Measurements from ENCODE around the gene MRTFB.

Gene MRTFB

GRCh38 chr16:14088155-14088753 lies 17.1 kb downstream of the MRTFB start:
- Histone ChIP-seq H3K27me3 (ENCODE audit: control insufficient read depth, insufficient read depth, low read length) (no peaks in the 10 kb centered on the region), H3K4me3 (ENCODE audit: low read length) (no peak overlapping the region), H3K9me3 (ENCODE audit: control insufficient read depth, insufficient read depth, low read length) (no peaks in the 10 kb centered on the region), H3K27ac (ENCODE audit: low read length) (no peak overlapping the region), H3K36me3 (ENCODE audit: control insufficient read depth, insufficient read depth, low read length) (no peaks in the 10 kb centered on the region), H3K4me1 (ENCODE audit: control insufficient read depth, insufficient read depth, low read length) (peaks cover 1% of the 10 kb centered on the region; the same call in 1 of the 2 replicates)
- no CpG with 5 or more reads among the region's 6 CpGs for WGBS (ENCODE audit: insufficient coverage, insufficient read length)
- no peak for DNase-seq (ENCODE audit: low read depth, low spot score)

DNA sequence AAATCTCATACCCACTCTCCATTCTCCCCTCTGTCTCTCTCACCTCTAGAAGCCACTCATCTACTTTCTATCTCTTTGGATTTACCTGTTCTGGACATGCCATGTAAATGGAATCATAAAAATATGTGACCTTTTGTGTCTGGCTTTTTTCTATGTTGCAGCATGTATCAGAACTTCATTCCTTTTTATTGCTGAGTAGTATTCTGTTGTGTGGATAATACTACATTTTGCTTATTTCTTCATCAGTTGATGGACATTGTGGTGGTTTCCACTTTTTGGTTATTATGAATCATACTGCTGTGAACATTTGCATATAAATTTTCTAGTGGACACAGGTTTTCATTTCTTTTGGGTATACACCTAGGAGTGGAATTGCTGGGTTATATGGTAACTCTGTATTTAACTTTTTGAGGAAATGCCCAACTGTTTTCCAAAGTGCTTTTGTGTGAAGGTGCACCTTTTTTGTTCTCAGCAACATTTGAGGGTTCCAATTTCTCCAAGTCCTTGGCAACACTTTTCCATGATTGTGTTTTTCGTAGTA lies 18.2 kb downstream of the MRTFB start:
- Histone ChIP-seq H3K4me3 (ENCODE audit: low read length) (no peak overlapping the region), H3K27ac (ENCODE audit: low read length) (no peak overlapping the region), H3K36me3 (ENCODE audit: control insufficient read depth, insufficient read depth, low read length) (no peaks in the 10 kb centered on the region), H3K4me1 (ENCODE audit: control insufficient read depth, insufficient read depth, low read length) (peaks cover 1% of the 10 kb centered on the region; the same call in 1 of the 2 replicates), H3K27me3 (ENCODE audit: control insufficient read depth, insufficient read depth, low read length) (no peaks in the 10 kb centered on the region), H3K9me3 (ENCODE audit: control insufficient read depth, insufficient read depth, low read length) (no peaks in the 10 kb centered on the region)
- WGBS (ENCODE audit: insufficient coverage, insufficient read length) = no CpG with 5 or more reads among the region's 1 CpG
- no peak for DNase-seq (ENCODE audit: low read depth, low spot score)

GRCh38 chr16:14092561-14092960 lies 21.4 kb downstream of the MRTFB start:
- peaks cover 1% of the 10 kb centered on the region for H3K4me1 ChIP-seq (ENCODE audit: control insufficient read depth, insufficient read depth, low read length)
- no peaks in the 10 kb centered on the region for H3K27me3 ChIP-seq (ENCODE audit: control insufficient read depth, insufficient read depth, low read length)
- H3K27ac ChIP-seq (ENCODE audit: low read length) = no peak overlapping the region
- DNase-seq (ENCODE audit: low read depth, low spot score) = no peak
- H3K9me3 ChIP-seq (ENCODE audit: control insufficient read depth, insufficient read depth, low read length) = no peaks in the 10 kb centered on the region
- no peaks in the 10 kb centered on the region for H3K36me3 ChIP-seq (ENCODE audit: control insufficient read depth, insufficient read depth, low read length)
- H3K4me3 ChIP-seq (ENCODE audit: low read length) = no peak overlapping the region

DNA sequence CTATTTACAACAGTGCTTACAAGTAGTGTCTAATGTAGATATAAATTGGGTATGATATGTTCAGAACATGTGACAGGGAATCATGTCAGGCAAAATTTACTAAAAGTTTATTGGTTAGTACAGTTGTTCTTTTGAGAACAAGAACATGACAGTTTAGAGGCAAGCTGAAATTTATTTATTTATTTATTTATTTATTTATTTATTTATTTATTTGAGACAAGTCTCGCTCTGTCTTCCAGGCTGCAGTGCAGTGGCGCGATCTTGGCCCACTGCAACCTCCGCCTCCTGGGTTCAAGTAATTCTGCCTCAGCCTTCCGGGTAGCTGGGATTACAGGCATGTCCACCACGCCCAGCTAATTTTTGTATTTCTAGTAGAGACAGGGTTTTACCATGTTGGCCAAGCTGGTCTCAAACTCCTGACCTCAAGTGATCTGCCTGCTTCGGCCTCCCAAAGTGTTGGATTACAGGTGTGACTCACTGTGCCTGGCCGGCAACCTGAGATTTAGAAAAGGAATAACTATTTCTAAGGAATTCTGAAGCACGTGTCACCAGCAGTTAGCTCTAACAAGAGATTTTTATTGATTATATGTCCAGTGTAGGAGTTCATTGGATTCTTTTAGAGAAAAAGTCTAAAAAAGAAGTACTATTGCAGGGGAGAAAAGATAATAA lies 24.9 kb downstream of the MRTFB start:
- no peaks in the 10 kb centered on the region; the same call in 1 of the 2 replicates for H3K4me1 ChIP-seq (ENCODE audit: control insufficient read depth, insufficient read depth, low read length)
- no peaks in the 10 kb centered on the region for H3K9me3 ChIP-seq (ENCODE audit: control insufficient read depth, insufficient read depth, low read length)
- no peak overlapping the region for H3K27ac ChIP-seq (ENCODE audit: low read length)
- no peak for DNase-seq (ENCODE audit: low read depth, low spot score)
- WGBS (ENCODE audit: insufficient coverage, insufficient read length) = no CpG with 5 or more reads among the region's 9 CpGs
- no peak overlapping the region for H3K4me3 ChIP-seq (ENCODE audit: low read length)
- H3K36me3 ChIP-seq (ENCODE audit: control insufficient read depth, insufficient read depth, low read length) = no peaks in the 10 kb centered on the region
- no peaks in the 10 kb centered on the region for H3K27me3 ChIP-seq (ENCODE audit: control insufficient read depth, insufficient read depth, low read length)

DNA sequence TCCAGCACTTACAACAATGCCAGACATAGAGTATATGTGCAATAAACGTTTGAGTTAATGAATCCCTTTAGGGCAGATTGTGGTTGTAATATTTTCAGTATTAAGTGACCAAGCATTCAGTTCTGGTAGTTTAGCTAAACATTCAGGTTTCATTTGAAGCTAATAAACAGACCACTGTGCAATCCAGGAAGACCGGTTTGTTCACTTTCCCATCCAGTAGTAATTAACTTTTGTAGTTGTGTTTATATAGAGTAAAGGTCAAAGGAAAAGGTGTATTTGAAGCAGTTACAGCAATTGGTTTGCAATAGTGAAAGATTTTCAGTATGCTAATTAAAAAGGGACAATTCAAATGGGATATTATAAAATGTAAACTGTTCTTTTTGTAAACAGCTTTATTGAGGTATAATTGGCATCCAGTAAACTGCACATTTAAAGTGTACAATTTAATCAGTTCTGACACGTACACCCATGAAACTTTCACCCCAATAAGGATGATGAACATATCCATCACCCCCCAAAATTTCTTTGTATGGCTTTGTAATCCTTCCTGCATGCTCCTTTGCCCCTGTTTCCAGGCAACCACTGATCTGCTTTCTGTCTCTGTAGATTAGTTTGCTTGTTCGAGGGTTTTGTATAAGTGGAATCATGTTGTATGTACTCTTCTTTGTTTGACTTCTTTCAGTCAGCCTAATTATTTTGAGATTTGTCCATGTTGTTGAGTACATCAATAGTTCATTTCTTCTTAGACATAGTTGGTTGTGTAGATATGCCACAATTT lies 26.3 kb downstream of the MRTFB start:
- no peak overlapping the region for H3K4me3 ChIP-seq (ENCODE audit: low read length)
- H3K27me3 ChIP-seq (ENCODE audit: control insufficient read depth, insufficient read depth, low read length) = no peaks in the 10 kb centered on the region
- no CpG with 5 or more reads among the region's 4 CpGs for WGBS (ENCODE audit: insufficient coverage, insufficient read length)
- H3K9me3 ChIP-seq (ENCODE audit: control insufficient read depth, insufficient read depth, low read length) = no peaks in the 10 kb centered on the region
- DNase-seq (ENCODE audit: low read depth, low spot score) = no peak
- no peaks in the 10 kb centered on the region; the same call in 1 of the 2 replicates for H3K4me1 ChIP-seq (ENCODE audit: control insufficient read depth, insufficient read depth, low read length)
- no peak overlapping the region for H3K27ac ChIP-seq (ENCODE audit: low read length)
- no peaks in the 10 kb centered on the region for H3K36me3 ChIP-seq (ENCODE audit: control insufficient read depth, insufficient read depth, low read length)

DNA sequence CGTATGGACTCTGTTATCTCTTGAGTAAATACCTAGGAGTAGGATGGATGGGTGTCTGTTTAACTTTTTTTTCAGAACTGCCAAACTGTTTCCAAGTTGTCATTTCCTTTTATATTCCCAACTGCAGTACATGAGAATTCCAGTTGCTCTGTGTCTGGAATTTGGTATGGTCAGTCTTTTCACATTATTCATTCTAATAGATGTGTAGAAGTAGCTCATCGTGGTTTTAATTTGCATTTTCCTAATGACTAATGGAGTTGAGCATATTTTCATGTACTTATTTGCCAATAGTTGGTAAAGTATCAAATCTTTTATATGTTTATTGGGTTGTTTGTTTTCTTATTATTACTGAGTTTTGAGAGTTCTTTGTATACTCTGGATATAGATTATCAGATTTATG lies 27.0 kb downstream of the MRTFB start:
- no peak for DNase-seq (ENCODE audit: low read depth, low spot score)
- Histone ChIP-seq H3K36me3 (ENCODE audit: control insufficient read depth, insufficient read depth, low read length) (no peaks in the 10 kb centered on the region), H3K9me3 (ENCODE audit: control insufficient read depth, insufficient read depth, low read length) (no peaks in the 10 kb centered on the region), H3K4me3 (ENCODE audit: low read length) (no peak overlapping the region), H3K27ac (ENCODE audit: low read length) (no peak overlapping the region), H3K4me1 (ENCODE audit: control insufficient read depth, insufficient read depth, low read length) (no peaks in the 10 kb centered on the region; the same call in 1 of the 2 replicates), H3K27me3 (ENCODE audit: control insufficient read depth, insufficient read depth, low read length) (no peaks in the 10 kb centered on the region)
- no CpG with 5 or more reads among the region's 2 CpGs for WGBS (ENCODE audit: insufficient coverage, insufficient read length)

- Histone ChIP-seq H3K36me3 (ENCODE audit: control insufficient read depth, insufficient read depth, low read length) (no peaks in the 10 kb centered on the region), H3K4me3 (ENCODE audit: low read length) (no peak overlapping the region), H3K27ac (ENCODE audit: low read length) (no peak overlapping the region), H3K9me3 (ENCODE audit: control insufficient read depth, insufficient read depth, low read length) (no peaks in the 10 kb centered on the region), H3K4me1 (ENCODE audit: control insufficient read depth, insufficient read depth, low read length) (no peaks in the 10 kb centered on the region), H3K27me3 (ENCODE audit: control insufficient read depth, insufficient read depth, low read length) (no peaks in the 10 kb centered on the region)
- WGBS (ENCODE audit: insufficient coverage, insufficient read length) = no CpG with 5 or more reads among the region's 2 CpGs
- DNase-seq (ENCODE audit: low read depth, low spot score) = no peak
These were observed 29.7 kb downstream of the MRTFB start for GRCh38 chr16:14100825-14101224.

GRCh38 chr16:14101415-14101814 lies 30.3 kb downstream of the MRTFB start:
- Histone ChIP-seq H3K27ac (ENCODE audit: low read length) (no peak overlapping the region), H3K36me3 (ENCODE audit: control insufficient read depth, insufficient read depth, low read length) (no peaks in the 10 kb centered on the region), H3K9me3 (ENCODE audit: control insufficient read depth, insufficient read depth, low read length) (no peaks in the 10 kb centered on the region), H3K27me3 (ENCODE audit: control insufficient read depth, insufficient read depth, low read length) (no peaks in the 10 kb centered on the region), H3K4me1 (ENCODE audit: control insufficient read depth, insufficient read depth, low read length) (no peaks in the 10 kb centered on the region), H3K4me3 (ENCODE audit: low read length) (no peak overlapping the region)
- DNase-seq (ENCODE audit: low read depth, low spot score) = no peak

DNA sequence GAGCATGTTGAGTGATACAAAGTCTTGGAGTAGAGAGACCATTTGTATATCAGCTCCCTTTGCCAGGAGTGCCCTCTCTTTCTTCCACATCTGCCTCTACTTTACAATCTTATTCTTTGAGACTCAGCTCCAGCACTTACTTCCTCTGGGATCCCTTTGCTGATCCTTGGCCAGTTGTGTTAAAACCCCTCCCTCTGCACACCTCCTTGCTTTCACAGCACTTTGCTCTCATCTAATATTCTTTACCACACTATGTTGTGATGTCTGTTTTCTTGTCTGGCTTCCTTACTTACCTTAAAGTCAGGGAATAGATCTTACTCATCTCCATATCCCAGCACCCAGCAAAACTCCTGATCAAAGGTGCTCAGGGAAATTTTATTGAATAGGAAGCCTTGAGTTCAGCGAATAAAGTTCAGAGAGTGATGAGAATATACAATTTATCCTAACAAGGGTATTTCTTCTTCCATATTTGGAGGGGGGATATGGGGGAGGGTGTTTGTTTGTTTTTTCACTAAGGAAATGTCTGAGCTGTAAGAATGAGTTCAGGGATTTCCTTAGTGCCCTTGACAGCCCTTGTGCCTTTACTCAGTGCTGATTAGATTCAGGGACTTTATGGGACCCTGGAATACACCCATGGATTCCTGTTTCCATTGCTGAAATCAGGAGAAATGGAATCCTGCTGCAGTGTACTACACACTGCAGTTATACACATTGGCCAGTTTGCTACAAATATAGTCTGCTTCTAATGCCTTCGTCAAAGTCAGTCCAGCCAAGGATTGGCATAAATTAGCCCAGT lies 32.0 kb downstream of the MRTFB start:
- Histone ChIP-seq H3K36me3 (ENCODE audit: control insufficient read depth, insufficient read depth, low read length) (no peaks in the 10 kb centered on the region), H3K27ac (ENCODE audit: low read length) (no peak overlapping the region), H3K9me3 (ENCODE audit: control insufficient read depth, insufficient read depth, low read length) (no peaks in the 10 kb centered on the region), H3K4me3 (ENCODE audit: low read length) (no peak overlapping the region), H3K27me3 (ENCODE audit: control insufficient read depth, insufficient read depth, low read length) (no peaks in the 10 kb centered on the region), H3K4me1 (ENCODE audit: control insufficient read depth, insufficient read depth, low read length) (no peaks in the 10 kb centered on the region)
- WGBS (ENCODE audit: insufficient coverage, insufficient read length) = no CpG with 5 or more reads among the region's 2 CpGs
- no peak for DNase-seq (ENCODE audit: low read depth, low spot score)

DNA sequence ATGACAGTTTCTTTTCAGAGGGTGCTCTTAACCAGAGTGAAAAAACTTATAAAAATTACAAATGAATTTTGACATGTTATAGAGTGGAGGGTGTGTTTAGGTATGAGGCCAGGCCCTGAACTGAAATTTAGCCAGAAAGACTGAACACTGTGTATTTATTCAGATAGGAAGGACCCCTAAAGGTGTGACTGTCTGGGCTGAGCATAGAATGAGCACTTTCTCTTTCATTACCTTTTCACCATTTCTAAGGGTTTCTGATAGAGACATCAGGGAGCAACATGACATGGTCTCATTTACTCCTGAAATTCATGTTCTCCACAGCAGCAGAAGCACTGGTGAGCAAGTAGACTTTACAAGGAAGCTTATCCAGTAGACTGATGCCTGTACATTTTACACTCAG lies 32.9 kb downstream of the MRTFB start:
- Histone ChIP-seq H3K27ac (ENCODE audit: low read length) (no peak overlapping the region), H3K4me3 (ENCODE audit: low read length) (no peak overlapping the region), H3K36me3 (ENCODE audit: control insufficient read depth, insufficient read depth, low read length) (no peaks in the 10 kb centered on the region), H3K9me3 (ENCODE audit: control insufficient read depth, insufficient read depth, low read length) (no peaks in the 10 kb centered on the region), H3K4me1 (ENCODE audit: control insufficient read depth, insufficient read depth, low read length) (no peaks in the 10 kb centered on the region), H3K27me3 (ENCODE audit: control insufficient read depth, insufficient read depth, low read length) (no peaks in the 10 kb centered on the region)
- DNase-seq (ENCODE audit: low read depth, low spot score) = no peak
